Measurements from ENCODE around the gene PAH.
A peak's percentile ranks its signal among the peaks of the same experiment; 100 is the strongest.

PAH gene

GRCh38 chr12:102950107-102950949, 33.3 kb upstream of the PAH start:
- no peak for DNase-seq (ENCODE audit: low spot score)

GRCh38 chr12:102948941-102949352, 31.9 kb upstream of the PAH start:
- DNase-seq (ENCODE audit: low spot score), result peak; percentile 56

GRCh38 chr12:102946042-102946441, 29.0 kb upstream of the PAH start:
- DNase-seq (ENCODE audit: low spot score), result no peak

DNA sequence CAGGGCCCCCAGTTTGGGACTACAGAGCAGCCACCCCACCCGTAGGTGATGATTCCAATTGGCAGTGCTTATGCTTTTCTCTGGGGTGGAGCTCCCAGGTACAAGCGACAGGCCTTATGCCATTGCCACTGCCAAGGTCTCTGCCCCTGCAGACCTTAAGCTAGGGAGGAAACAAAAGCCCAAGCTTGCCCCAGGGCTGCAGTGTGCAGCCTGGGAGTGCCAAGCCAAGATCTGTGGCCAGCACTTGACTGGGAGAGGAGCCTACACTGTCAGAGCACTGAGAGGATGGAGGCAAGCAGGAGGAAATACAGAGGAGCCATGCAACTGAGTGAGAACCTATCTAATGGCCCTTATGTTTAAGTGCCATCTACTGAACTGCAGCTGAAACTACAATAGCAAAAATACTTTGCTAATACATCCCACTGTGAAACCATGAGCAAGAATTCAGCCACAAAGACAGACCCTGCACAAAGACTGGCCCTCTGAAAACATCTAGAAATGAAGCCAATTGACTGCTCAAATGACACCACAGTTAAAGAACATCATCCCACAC, 22.7 kb upstream of the PAH start:
- DNase-seq (ENCODE audit: low spot score), result no peak

GRCh38 chr12:102939059-102939458, 22.0 kb upstream of the PAH start:
- DNase-seq (ENCODE audit: low spot score), result no peak

DNA sequence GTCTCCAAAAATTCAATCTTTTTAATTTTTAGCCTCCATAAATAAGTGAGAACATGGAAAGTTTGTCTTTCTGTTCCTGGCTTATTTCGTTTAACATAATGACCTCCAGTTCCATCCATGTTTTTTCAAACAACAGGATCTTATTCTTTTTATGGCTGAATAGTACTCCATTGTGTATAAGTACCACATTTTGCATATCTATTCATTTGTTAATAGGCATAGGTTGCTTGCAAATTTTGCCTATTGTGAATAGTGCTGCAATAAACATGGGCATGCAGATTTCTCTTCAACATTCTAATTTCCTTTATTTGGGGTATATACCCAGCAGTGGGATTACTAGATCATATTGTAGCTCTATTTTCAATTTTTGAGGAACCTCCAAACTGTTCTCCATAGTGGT, 16.1 kb upstream of the PAH start:
- DNase-seq (ENCODE audit: low spot score), result no peak

- DNase-seq (ENCODE audit: low spot score), result no peak
Measured at GRCh38 chr12:102927220-102927619, 10.2 kb upstream of the PAH start.

DNA sequence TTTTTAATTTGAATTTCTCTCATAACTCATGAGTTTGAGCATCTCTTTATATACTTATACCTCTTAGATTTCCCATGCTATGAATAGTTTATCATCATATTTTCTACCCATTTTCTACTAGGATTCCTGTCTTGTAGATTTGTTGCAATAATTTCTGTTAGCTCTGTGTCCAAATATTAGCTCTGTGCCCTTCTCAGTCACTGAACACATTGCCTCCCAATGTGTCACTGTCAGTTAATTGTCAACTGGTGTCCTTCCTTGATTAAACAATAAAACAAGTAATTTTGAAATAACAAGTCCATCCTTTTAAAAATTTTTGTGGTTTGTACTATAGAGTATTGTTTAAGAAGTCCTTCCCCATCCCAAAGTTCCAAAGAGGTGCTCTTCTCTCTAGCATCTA, 4.2 kb upstream of the PAH start:
- no peak for DNase-seq (ENCODE audit: low spot score)

GRCh38 chr12:102920271-102920670, 3.2 kb upstream of the PAH start:
- DNase-seq (ENCODE audit: low spot score), result no peak

DNA sequence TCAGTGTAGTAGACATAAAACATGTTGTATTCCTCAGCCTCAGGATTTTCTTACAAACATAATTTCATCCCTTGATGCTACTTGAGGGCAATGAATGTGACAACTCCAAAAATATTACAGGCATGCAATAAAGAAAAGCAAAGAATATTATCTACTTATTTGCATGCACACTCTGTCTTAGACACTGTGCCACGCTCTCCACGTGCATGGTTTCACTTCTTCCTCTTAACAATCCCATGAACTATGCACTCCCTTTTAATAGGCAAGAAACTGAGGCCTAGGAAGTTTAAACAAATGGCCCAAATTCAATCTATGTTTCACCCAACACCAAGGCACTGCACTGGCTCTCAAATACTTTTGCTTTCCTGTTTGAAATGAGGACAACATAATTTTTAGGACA, 1.8 kb upstream of the PAH start:
- DNase-seq (ENCODE audit: low spot score), result no peak

DNA sequence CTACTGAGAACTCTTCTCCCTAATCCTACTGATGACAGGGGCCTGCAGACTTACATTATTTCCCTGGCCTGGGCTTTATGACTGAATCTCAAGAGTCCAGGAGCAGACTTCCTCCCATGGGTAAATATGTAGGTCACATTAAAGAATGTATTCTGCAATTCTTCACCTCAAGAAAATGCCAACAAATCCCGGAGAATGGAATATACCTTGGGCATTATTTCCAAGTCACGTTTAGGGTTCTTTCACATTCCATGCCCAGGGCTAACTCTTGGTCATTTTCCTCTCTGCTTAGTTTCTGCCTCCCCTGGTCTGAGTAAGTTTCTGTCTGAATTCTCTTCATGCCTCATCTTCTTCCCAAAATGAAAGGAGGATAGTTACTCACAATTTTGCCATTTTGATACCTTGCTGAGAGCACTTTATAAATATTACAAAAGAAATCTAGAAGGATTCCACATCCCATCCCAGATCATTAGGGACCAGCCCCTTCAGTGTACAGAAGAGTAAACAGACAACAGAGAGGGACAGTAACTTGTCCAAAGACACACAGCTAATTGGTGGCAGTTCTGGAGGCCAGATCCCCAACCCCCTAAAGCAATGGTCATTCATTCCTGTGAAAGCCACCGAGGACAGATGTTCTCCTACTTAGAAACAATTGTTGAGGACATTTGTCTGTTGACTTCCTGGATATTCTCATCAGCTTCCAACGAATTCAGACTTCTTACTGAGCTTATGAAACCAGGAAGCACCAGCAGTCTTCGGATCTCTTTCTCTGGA, 605 bp downstream of the PAH start:
- DNase-seq (ENCODE audit: low spot score), result no peak

DNA sequence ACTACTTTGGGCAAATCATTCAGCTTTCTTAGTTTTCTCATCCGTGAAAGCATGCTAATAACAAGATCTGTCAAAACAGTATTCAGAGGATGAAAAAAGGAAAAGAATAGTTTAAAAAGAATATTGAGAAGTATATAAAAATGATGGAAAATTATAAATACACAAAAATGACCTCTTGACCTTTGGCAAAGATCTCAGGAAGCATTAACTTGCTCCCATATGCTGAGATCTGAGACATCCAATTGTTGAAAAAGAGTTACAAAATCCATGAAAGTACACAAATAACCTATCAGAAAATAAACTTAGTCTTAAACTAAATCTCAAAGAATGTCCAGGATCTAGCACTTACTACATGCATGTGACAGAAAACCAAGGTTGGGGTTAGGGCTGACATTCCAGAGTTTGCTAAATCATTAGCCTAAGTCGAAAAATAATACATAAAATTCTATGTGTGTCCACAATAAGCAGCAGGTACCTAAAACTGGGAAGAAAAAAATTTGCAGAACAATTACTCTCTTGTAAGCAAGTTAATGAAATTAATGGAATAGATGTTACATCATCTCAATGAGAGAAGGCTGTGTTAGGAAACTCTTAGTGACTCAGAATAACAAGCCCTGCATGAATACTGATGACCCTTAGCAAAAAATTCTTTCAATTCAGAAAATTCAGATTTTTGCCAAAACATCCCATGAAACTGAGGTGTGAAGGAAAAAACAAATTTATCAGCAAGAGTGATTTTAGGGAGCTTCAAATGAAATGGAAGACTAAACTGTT, 3.4 kb downstream of the PAH start:
- DNase-seq (ENCODE audit: low spot score), result peak; percentile 8

DNA sequence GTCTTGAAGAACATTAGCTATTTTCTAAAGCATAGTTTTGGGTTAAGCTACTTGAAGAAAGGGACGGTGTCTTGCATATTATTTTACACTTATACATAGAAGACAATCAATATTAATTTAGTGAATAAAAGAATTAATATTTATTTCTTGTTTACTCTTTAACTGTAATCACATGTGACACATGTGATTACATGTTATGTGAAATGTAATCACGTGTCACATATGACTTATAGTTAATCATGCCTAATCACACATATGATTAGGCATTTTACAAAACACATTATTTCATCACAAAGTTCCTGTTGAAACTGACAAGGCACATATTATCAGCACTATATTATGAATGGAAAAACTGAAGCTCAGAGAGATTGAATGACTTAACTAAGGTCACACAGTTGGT, 4.8 kb downstream of the PAH start:
- no peak for DNase-seq (ENCODE audit: low spot score)

DNA sequence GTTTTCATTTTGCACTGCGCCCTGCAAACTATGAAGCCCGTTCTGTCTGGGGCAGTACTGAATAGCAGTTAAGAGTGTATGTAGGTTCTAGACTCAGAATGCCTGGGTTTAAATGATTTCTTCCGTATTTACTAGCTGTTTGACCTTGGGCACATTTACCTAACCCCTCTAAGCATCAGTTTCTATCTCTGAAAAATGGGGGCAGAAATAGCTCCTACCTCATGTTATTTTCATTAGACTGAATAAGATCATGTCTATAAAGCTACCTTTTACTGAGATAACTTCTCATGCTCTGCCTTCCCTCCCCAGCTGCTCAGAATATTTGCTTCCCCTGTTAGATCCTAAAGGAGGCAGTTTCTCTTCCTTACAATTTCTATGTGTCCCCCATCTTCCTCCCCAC, 5.7 kb downstream of the PAH start:
- no peak for DNase-seq (ENCODE audit: low spot score)

- no peak for DNase-seq (ENCODE audit: low spot score)
Measured at GRCh38 chr12:102910792-102911191, 6.3 kb downstream of the PAH start.

DNA sequence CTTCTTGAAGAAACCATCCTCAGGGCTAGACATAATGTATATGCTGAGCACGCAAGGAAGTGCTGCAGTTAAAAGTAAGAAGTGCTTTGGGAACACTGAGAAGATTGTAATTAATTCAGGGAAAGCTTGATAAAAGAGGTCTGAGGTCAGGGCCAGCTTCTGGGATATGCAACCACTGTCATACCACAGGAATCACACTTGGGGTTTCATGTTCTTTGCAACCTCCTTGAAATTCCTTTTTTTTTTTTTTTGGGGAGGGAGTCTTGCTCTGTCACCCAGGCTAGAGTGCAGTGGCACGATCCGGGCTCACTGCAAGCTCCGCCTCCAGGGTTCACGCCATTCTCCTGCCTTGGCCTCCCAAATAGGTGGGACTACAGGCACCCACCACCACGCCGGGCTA, 6.9 kb downstream of the PAH start:
- DNase-seq (ENCODE audit: low spot score), result no peak

DNA sequence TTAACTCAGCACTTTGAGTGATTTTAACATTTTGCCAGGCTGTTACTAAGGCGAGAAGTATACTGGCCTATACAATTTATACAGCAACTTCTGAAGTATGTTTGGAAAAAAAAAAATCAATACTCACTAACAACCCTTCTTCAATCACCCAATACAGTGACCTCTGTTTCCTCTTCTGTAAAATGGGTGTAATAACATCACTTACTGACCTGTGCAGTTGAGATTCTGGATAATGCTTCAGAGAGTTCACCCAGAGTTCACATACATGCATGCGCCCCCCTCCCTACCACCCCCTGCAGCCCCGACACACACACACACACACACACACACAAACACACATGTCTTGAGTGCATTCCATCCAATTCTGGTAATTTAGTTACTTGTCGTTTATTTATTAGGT, 9.1 kb downstream of the PAH start:
- no peak for DNase-seq (ENCODE audit: low spot score)

- DNase-seq (ENCODE audit: low spot score), result no peak
Measured at GRCh38 chr12:102905229-102905628, 11.8 kb downstream of the PAH start.

- no peak for DNase-seq (ENCODE audit: low spot score)
Measured at GRCh38 chr12:102903337-102904007, 13.6 kb downstream of the PAH start.

DNA sequence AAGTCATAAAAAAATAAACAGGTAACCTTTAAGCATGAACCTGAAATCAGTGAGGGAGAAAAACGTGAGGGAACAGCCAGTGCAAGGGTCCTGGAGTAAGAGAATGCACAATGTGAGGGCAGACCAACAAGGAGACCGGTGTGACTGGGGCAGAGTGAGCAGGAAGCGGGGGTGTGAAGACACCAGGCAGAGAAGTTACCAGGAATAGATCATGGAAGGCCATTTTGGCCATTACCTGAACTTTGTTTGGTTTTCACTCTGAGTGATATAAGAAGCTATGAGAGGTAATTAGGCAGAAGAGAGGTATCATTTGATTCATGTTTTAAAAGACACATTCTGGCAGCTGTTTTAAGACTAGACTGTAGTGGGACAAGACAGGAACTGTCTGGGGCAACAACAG, 15.0 kb downstream of the PAH start:
- no peak for DNase-seq (ENCODE audit: low spot score)

DNA sequence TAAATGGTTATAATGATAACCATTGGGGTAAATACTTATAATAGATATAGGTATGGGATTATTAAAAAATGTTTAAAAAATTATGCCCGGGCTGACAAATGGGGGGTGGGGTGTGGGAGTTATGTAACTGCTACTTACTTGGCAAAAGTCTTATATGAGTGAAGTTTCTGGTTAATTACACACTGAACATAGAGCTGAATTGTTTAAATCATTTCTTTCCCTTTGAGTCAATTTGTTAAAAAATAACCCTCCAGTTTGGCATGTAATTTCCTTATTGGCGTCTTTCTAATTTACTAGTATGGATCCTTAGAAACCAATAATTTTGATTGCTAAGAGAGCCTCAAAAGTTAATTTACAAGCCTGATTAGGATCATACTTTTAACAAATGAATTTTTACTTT, 16.7 kb downstream of the PAH start:
- DNase-seq (ENCODE audit: low spot score), result no peak

DNA sequence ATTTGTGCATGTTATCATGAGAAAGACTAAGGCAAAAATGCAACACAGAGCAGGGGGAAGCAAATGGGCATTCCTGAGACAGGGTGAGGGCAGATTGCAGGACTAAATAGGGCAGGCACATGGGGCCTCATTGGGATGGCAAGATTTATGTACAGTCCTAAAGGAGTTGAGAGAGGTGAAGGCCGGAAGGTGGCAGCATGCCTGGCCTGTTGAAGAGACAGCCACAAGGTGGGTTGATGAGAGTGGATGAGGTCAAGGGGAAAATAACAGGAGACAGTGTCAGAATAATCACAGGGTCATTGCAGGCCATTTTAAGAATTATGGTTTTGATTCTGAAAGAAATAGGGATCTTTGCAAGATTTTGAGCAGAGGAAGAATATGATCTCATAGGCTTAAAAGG, 21.0 kb downstream of the PAH start:
- no peak for DNase-seq (ENCODE audit: low spot score)

Measured in COLO829 (cell line).